H9 (cell line): ENCODE results near the gene ABCB8. TPM values are rescaled to one million over a fixed set of nuclear protein-coding genes. Genes with fewer than 3 reads are reported as not detected.

Experiments
- DNase-seq: peaks from one replicate; pipeline ENCODE4 v3.0.0-alpha.2; 2017
- H2AFZ ChIP-seq: one replicate; pipeline ENCODE4 v1.6.1; 2013; ENCODE audit warnings: mild to moderate bottlenecking, low read length, control low read depth, moderate library complexity
- H2AK5ac ChIP-seq: 2 replicates; pipeline ENCODE4 v1.6.1; 2013; ENCODE audit warnings: low read length, control low read depth, mixed read lengths; ENCODE audit not compliant: insufficient read length
- H2BK120ac ChIP-seq: one replicate; pipeline ENCODE4 v1.6.1; 2013; ENCODE audit warnings: low read depth, mild to moderate bottlenecking, low read length, control low read depth, inconsistent platforms; ENCODE audit not compliant: poor library complexity, severe bottlenecking
- H2BK12ac ChIP-seq: 2 replicates; pipeline ENCODE4 v1.6.1; 2013; ENCODE audit warnings: low read length, control low read depth, mixed read lengths, low read depth; ENCODE audit not compliant: insufficient read length
- H2BK15ac ChIP-seq: 2 replicates; pipeline ENCODE4 v1.6.1; 2013; ENCODE audit warnings: low read depth, low read length, control low read depth
- H2BK20ac ChIP-seq: one replicate; pipeline ENCODE4 v1.6.1; 2013; ENCODE audit warnings: low read depth, mild to moderate bottlenecking, low read length, control low read depth, inconsistent platforms; ENCODE audit not compliant: poor library complexity, severe bottlenecking
- H2BK5ac ChIP-seq: 2 replicates; pipeline ENCODE4 v1.6.1; 2013; ENCODE audit warnings: low read length, control low read depth, mixed read lengths; ENCODE audit not compliant: insufficient read length
- H3K14ac ChIP-seq: 2 replicates; pipeline ENCODE4 v1.6.1; 2013; ENCODE audit warnings: low read length, control low read depth; ENCODE audit not compliant: insufficient read depth
- H3K18ac ChIP-seq: 2 replicates; pipeline ENCODE4 v1.6.1; 2013; ENCODE audit warnings: low read depth, mild to moderate bottlenecking, mixed read lengths, low read length, control low read depth; ENCODE audit not compliant: insufficient read length
- H3K23ac ChIP-seq: 2 replicates; pipeline ENCODE4 v1.6.1; 2013; ENCODE audit warnings: low read length, control low read depth, mixed read lengths, low read depth; ENCODE audit not compliant: insufficient read length
- H3K23me2 ChIP-seq: 2 replicates; pipeline ENCODE4 v1.6.1; 2013; ENCODE audit warnings: low read depth, mild to moderate bottlenecking, mixed read lengths, low read length, control low read depth; ENCODE audit not compliant: insufficient read length, poor library complexity, severe bottlenecking
- H3K27ac ChIP-seq: 2 replicates; pipeline ENCODE4 v1.5.1; 2013; ENCODE audit warnings: low read length, control low read depth, mixed read lengths, low read depth; ENCODE audit not compliant: insufficient read length
- H3K27me3 ChIP-seq: 2 replicates; pipeline ENCODE4 v1.6.1; 2013; ENCODE audit warnings: low read length, control low read depth, inconsistent platforms; ENCODE audit not compliant: insufficient read depth
- H3K4ac ChIP-seq: 2 replicates; pipeline ENCODE4 v1.6.1; 2013; ENCODE audit warnings: low read depth, mild to moderate bottlenecking, control low read depth, inconsistent platforms, low read length, moderate library complexity
- H3K4me1 ChIP-seq: 2 replicates; pipeline ENCODE4 v1.6.1; 2013; ENCODE audit warnings: low read length, control low read depth, inconsistent platforms; ENCODE audit not compliant: insufficient read depth
- H3K4me2 ChIP-seq: 2 replicates; pipeline ENCODE4 v1.6.1; 2013; ENCODE audit warnings: low read length, control low read depth, mixed read lengths; ENCODE audit not compliant: insufficient read length, insufficient read depth
- H3K56ac ChIP-seq: 2 replicates; pipeline ENCODE4 v1.6.1; 2013; ENCODE audit warnings: low read depth, mild to moderate bottlenecking, mixed read lengths, low read length, control low read depth; ENCODE audit not compliant: insufficient read length
- H3K79me1 ChIP-seq: 2 replicates; pipeline ENCODE4 v1.6.1; 2013; ENCODE audit warnings: low read depth, mild to moderate bottlenecking, moderate library complexity, low read length, control low read depth, inconsistent platforms; ENCODE audit not compliant: insufficient read depth, poor library complexity, severe bottlenecking
- H3K79me2 ChIP-seq: 2 replicates; pipeline ENCODE4 v1.6.1; 2013; ENCODE audit warnings: low read length, control low read depth, inconsistent platforms; ENCODE audit not compliant: insufficient read depth
- H3K9ac ChIP-seq: 2 replicates; pipeline ENCODE4 v1.6.1; 2013; ENCODE audit warnings: low read length, control low read depth, mixed read lengths; ENCODE audit not compliant: insufficient read length; ENCODE audit errors: extremely low read depth
- H3K9me3 ChIP-seq: one replicate; pipeline ENCODE4 v1.6.1; 2013; ENCODE audit warnings: low read depth, low read length, inconsistent platforms; ENCODE audit not compliant: control insufficient read depth
- H3T11ph ChIP-seq: one replicate; pipeline ENCODE4 v1.6.1; 2013; ENCODE audit warnings: mild to moderate bottlenecking, low read length, control low read depth, inconsistent platforms
- H4K20me1 ChIP-seq: one replicate; pipeline ENCODE4 v1.6.1; 2013; ENCODE audit not compliant: control insufficient read depth, insufficient read length, insufficient read depth
- H4K5ac ChIP-seq: 2 replicates; pipeline ENCODE4 v1.6.1; 2013; ENCODE audit warnings: low read depth, mild to moderate bottlenecking, mixed read lengths, low read length, control low read depth; ENCODE audit not compliant: insufficient read length
- H4K8ac ChIP-seq: replicated peaks from 2 replicates; pipeline ENCODE4 v1.6.1; 2013; ENCODE audit warnings: low read length, control low read depth, mixed read lengths, low read depth; ENCODE audit not compliant: insufficient read length
- H4K91ac ChIP-seq: 2 replicates; pipeline ENCODE4 v1.6.1; 2013; ENCODE audit warnings: low read depth, mild to moderate bottlenecking, moderate library complexity, mixed read lengths, low read length, control low read depth; ENCODE audit not compliant: insufficient read length
- H3K27ac Mint-ChIP-seq, 3 experiments: 2 replicates in 2 of 3; 3 replicates in 1 of 3; pipeline ENCODE4 v1.8.0; 2020 to 2021; ENCODE audit warnings: mixed read lengths in 3 of 3, mild to moderate bottlenecking in 1 of 3, moderate library complexity in 1 of 3
- H3K27me3 Mint-ChIP-seq: 2 replicates; pipeline ENCODE4 v1.8.0; 2021; ENCODE audit warnings: low read depth, mild to moderate bottlenecking, moderate library complexity, mixed read lengths
- H3K36me3 Mint-ChIP-seq, 3 experiments: 2 replicates in 2 of 3; 3 replicates in 1 of 3; pipeline ENCODE4 v1.8.0; 2020 to 2021; ENCODE audit warnings: low read depth in 3 of 3, mixed read lengths in 3 of 3; ENCODE audit not compliant: insufficient read depth in 1 of 3
- H3K4me1 Mint-ChIP-seq, 2 experiments: 2 replicates each; pipeline ENCODE4 v1.8.0; 2020; ENCODE audit warnings: mixed read lengths in 2 of 2
- H3K4me3 Mint-ChIP-seq, 2 experiments: 2 replicates in 1 of 2; 3 replicates in 1 of 2; pipeline ENCODE4 v1.8.0; 2020 to 2021; ENCODE audit warnings: mild to moderate bottlenecking in 2 of 2, mixed read lengths in 2 of 2, moderate library complexity in 1 of 2
- H3K9me3 Mint-ChIP-seq, 2 experiments: 2 replicates in 1 of 2; 3 replicates in 1 of 2; pipeline ENCODE4 v1.8.0; 2020; ENCODE audit warnings: mild to moderate bottlenecking in 2 of 2, mixed read lengths in 2 of 2, moderate library complexity in 1 of 2
- WGBS: extraction: QIAGEN DNeasy Blood & Tissue Kit; methylation state at CpG from one replicate; pipeline ENCODE4 v1.1.7; 2013; ENCODE audit warnings: missing lambda C conversion rate, low lambda C conversion rate, mixed read lengths; ENCODE audit not compliant: insufficient read length; ENCODE audit errors: extremely low coverage; 5-methylcytosine and 5-hydroxymethylcytosine counted together
- total RNA-seq: library from RNA; stranded (reverse); gene quantifications from 2 replicates; pipeline ENCODE4 v1.2.1, GENCODE V29; 2021
- TF ChIP-seq, protein P1 (sequence below): fragments of 200-600 bp; sonication (generic); conservative IDR thresholded peaks from 3 replicates; pipeline ENCODE4 v1.8.0; 2021; ENCODE audit warnings: antibody characterized with exemption, mild to moderate bottlenecking

Gene ABCB8
- total RNA-seq, 1 experiment from 2014 or later, result 22.1 TPM

DNA sequence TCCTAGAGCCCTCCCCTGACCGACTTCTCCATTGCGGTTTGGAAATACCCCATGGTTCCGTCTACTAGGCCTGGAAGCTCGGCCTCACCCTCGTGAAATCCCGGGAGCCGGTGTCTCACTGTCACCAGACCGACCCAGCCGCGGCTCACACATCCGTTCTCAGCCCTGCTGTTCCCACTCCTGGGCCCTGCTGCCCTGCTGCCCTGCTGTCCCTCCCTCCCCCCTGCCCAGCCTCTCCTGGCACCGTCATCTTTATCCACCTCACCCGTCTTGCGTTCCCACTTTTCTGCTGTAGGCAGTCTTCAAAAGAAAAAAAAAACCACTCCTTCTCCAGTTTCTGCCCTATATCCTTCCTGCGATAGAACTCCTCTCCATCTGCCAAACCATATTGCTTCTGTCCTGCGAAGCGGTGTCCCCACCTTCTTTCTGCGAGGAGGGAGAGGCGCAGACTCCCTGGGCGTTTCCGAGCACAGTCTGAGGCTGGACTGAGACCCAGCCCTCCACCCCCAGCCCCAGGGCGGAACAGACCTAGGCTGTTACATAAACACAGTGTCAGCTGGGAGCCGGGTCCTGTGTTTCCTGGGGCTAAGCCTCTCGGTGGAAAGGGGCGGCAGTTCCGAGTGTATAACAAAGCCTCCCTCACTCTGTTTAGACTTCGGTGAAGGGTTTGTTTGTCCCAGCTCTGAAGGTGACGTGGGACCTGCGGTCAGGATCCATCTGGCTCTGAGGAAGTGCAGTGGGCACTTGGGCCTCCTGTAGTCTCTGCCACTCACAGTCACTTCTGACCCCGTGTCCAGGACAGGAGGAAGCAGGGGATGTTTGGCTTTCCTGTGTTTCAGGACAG, 60.8 kb downstream of the ABCB8 start:
- peak overlapping the region; percentile 47 for H3K4me2 ChIP-seq
- no peak overlapping the region for H3K27ac ChIP-seq

More for the DNA sequence above, 60.8 kb downstream of the ABCB8 start:
- H2BK5ac ChIP-seq, result no peak overlapping the region
- peaks cover 19% of the 10 kb centered on the region for H3K79me2 ChIP-seq
- peaks cover 4% of the 10 kb centered on the region for H3K79me1 ChIP-seq
- no peak overlapping the region for H4K8ac ChIP-seq
- H2AFZ ChIP-seq, result no peak overlapping the region
- H3K4me1 ChIP-seq, result peaks cover 2% of the 10 kb centered on the region; the same call in 1 of the 2 replicates
- no peak overlapping the region for H3K9ac ChIP-seq
- no peak overlapping the region for H3T11ph ChIP-seq
- Mint-ChIP-seq H3K36me3 (peaks cover 0 to 18% (median 3%) of the 10 kb centered on the region in 3 experiments; a peak in 5 of 7 replicates), H3K9me3 (no peaks in the 10 kb centered on the region; a peak in 1 of 5 replicates), H3K4me1 (peaks cover 43 to 44% of the 10 kb centered on the region in 2 experiments), H3K27ac (peak overlapping the region in 1 of 3 experiments; percentile 34; a peak in 1 of 7 replicates), H3K27me3 (peaks cover 12% of the 10 kb centered on the region), H3K4me3 (peak overlapping the region; percentile 53 to 93)
- no peak for DNase-seq
- no peak overlapping the region for H3K56ac ChIP-seq
- peaks cover 13% of the 10 kb centered on the region for H3K23me2 ChIP-seq
- no peak overlapping the region for H2BK12ac ChIP-seq
- no peaks in the 10 kb centered on the region; the same call in 1 of the 2 replicates for H3K27me3 ChIP-seq
- no peaks in the 10 kb centered on the region for H3K9me3 ChIP-seq
- no CpG with 5 or more reads among the region's 30 CpGs for WGBS
- no peak overlapping the region for H2BK15ac ChIP-seq
- no peaks in the 10 kb centered on the region for H4K20me1 ChIP-seq
- TF ChIP-seq, protein P1, sequence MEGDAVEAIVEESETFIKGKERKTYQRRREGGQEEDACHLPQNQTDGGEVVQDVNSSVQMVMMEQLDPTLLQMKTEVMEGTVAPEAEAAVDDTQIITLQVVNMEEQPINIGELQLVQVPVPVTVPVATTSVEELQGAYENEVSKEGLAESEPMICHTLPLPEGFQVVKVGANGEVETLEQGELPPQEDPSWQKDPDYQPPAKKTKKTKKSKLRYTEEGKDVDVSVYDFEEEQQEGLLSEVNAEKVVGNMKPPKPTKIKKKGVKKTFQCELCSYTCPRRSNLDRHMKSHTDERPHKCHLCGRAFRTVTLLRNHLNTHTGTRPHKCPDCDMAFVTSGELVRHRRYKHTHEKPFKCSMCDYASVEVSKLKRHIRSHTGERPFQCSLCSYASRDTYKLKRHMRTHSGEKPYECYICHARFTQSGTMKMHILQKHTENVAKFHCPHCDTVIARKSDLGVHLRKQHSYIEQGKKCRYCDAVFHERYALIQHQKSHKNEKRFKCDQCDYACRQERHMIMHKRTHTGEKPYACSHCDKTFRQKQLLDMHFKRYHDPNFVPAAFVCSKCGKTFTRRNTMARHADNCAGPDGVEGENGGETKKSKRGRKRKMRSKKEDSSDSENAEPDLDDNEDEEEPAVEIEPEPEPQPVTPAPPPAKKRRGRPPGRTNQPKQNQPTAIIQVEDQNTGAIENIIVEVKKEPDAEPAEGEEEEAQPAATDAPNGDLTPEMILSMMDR, result no peak
- no peak overlapping the region for H4K5ac ChIP-seq
- H3K18ac ChIP-seq, result no peak overlapping the region
- no peak overlapping the region for H2BK20ac ChIP-seq
- no peak overlapping the region for H3K23ac ChIP-seq
- no peak overlapping the region for H2AK5ac ChIP-seq
- no peak overlapping the region for H3K4ac ChIP-seq
- H4K91ac ChIP-seq, result no peak overlapping the region
- no peak overlapping the region for H3K14ac ChIP-seq
- H2BK120ac ChIP-seq, result no peak overlapping the region
